BE2C (cell line): Measurements from ENCODE around the gene PDK2.

Source experiments
- DNase-seq: peaks from one replicate; pipeline ENCODE4 v3.0.0-alpha.2; 2020
- H3K27me3 ChIP-seq: fragments of 250-450 bp; sonication (Bioruptor Pico); 2 replicates; pipeline ENCODE4 v1.5.1; 2020; ENCODE audit warnings: mild to moderate bottlenecking
- H3K36me3 ChIP-seq: fragments of 250-450 bp; sonication (Bioruptor Pico); 2 replicates; pipeline ENCODE4 v1.5.1; 2020; ENCODE audit warnings: mild to moderate bottlenecking
- H3K4me1 ChIP-seq: fragments of 250-450 bp; sonication (Bioruptor Pico); 2 replicates; pipeline ENCODE4 v1.5.1; 2020
- H3K4me3 ChIP-seq: 2 replicates; pipeline ENCODE4 v1.5.1; 2011; ENCODE audit warnings: low read depth, low read length
- H3K9me3 ChIP-seq: fragments of 250-450 bp; sonication (Bioruptor Pico); 2 replicates; pipeline ENCODE4 v1.5.1; 2020
- TF ChIP-seq, protein P1 (sequence below): IDR thresholded peaks from 2 replicates; pipeline ENCODE4 v1.5.1; 2012; ENCODE audit warnings: mild to moderate bottlenecking, low read depth, low read length

PDK2 gene

DNA sequence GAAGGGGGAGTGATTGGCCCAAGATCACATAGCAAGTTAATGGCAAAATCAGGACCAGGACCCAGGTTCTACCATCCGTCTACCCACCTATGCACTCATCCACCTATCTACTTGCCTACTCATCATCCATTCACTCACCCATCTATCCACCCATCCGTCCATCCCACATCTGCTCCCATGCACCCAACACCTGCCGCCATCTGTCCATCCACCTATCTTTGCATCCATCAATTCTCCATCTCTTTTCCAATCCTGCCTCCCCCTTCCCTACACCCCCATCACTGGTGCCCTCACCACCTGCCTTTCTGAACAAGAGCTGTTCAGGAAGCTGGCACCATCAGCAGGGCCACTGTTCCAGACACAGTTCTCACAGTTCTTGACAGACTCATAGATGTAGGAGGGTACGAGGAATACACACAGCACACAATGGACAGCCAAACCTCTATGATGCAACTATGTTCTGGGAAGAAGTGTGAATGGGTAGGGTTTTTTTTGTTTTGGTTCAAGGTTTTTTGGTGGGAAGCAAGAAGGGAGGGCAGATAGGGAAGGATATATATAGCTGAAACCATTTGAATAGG lies 30.4 kb downstream of the PDK2 start:
- no peaks in the 10 kb centered on the region for H3K9me3 ChIP-seq
- H3K27me3 ChIP-seq, result peaks cover 7% of the 10 kb centered on the region
- H3K4me3 ChIP-seq, result no peak overlapping the region
- H3K36me3 ChIP-seq, result no peaks in the 10 kb centered on the region
- TF ChIP-seq, protein P1, sequence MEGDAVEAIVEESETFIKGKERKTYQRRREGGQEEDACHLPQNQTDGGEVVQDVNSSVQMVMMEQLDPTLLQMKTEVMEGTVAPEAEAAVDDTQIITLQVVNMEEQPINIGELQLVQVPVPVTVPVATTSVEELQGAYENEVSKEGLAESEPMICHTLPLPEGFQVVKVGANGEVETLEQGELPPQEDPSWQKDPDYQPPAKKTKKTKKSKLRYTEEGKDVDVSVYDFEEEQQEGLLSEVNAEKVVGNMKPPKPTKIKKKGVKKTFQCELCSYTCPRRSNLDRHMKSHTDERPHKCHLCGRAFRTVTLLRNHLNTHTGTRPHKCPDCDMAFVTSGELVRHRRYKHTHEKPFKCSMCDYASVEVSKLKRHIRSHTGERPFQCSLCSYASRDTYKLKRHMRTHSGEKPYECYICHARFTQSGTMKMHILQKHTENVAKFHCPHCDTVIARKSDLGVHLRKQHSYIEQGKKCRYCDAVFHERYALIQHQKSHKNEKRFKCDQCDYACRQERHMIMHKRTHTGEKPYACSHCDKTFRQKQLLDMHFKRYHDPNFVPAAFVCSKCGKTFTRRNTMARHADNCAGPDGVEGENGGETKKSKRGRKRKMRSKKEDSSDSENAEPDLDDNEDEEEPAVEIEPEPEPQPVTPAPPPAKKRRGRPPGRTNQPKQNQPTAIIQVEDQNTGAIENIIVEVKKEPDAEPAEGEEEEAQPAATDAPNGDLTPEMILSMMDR, result no peak
- no peak for DNase-seq
- H3K4me1 ChIP-seq, result peaks cover 10% of the 10 kb centered on the region; the same call in 1 of the 2 replicates

DNA sequence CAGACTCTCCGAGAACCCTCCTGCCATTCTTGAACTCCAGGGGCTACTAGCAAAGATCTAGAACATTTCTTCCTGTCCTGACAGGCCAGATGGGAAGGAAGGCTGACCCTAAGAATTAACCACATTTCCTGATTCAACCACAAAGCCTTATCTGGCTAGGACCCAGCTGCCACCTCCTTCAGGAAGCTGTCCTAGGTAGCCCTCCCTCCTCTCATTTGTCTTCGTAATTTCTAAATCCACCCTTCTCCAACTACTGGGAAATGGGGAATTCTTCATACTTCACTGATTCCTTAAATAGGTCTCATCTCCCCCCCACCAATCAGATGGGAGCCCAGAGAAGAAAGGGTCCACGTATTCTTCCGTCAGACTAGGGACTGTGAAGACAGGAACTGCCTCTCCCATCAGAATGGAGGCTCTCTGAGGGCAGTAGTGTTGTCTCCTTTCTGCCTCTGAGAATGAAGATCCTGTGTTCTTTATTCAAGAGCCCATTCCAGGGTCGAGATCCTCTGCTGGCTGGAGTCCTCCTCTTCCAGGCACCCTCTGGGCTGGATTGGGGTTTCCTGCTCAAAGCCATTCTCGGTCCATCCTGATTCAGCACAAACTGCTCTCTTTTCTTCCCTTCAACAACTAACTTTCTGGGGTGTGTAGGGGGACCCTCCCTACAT lies 32.7 kb downstream of the PDK2 start:
- H3K27me3 ChIP-seq, result peaks cover 7% of the 10 kb centered on the region
- H3K4me3 ChIP-seq, result no peak overlapping the region
- H3K9me3 ChIP-seq, result no peaks in the 10 kb centered on the region
- no peaks in the 10 kb centered on the region for H3K36me3 ChIP-seq
- TF ChIP-seq, protein P1, result no peak
- H3K4me1 ChIP-seq, result peaks cover 15% of the 10 kb centered on the region
- no peak for DNase-seq

DNA sequence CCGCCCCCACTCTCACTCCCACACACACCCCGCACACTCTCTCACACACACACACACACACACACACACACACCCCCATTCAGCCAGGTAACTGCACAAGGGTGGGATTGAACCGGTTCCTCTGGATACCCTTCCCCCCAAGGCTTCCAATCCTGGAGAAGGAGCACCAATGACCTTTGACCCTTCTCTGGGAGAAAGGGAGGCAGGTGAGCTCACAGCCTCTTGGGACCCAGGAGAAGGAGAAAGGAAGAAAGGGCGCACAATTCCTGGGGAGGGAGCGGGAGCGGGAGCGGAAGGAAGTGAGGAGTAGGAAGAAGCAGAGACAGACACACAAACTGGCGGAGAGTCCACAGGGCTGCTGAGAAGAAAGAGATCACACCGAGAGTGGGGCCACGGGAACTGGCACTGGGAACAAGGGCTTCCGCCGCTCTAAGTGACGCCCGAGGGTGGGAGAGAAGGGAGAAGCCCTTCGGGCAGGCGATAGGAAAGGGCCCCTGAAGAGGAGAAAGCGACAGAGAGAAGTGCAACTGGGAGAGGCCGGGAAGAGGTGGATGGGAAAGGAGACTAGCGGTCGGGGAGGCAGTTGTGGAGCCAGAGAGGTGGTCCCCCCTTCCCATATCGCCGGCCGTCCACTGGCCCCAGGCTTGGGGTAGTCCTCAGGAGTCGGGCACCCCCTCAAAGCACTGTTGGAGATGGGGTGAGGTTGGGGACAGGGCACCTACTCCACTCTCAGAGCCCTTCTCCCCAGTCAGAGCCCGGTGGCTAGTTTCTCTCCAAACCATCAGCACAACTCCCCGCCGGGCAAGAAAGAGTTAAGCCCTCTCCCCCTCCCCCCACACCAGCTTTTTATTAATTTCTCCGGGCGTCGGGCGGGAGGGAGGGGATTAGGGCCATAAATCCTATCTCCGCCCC lies 33.5 kb downstream of the PDK2 start:
- peaks cover 18% of the 10 kb centered on the region for H3K4me1 ChIP-seq
- H3K9me3 ChIP-seq, result no peaks in the 10 kb centered on the region
- no peaks in the 10 kb centered on the region for H3K36me3 ChIP-seq
- H3K4me3 ChIP-seq, result no peak overlapping the region
- DNase-seq, result no peak
- TF ChIP-seq, protein P1, result no peak
- H3K27me3 ChIP-seq, result peaks cover 7% of the 10 kb centered on the region

DNA sequence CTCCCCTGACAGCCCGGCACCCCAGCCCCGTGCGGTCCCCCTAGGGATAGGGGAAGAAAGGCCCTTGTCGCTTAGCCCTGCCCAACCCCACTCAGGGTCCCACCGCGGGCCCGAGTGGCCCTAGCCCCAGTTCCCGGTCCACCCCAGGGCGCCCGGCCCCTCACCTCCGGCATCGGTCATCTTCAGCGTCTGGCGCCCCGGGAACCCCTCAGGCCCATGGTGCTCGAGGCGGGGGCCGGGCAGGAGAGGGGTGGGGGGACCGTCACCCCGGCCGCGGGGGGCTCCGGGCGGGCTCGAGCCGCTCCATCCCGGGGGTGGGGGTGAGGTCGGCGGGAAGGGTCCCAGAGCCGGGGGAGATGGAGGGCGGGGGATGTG lies 34.2 kb downstream of the PDK2 start:
- H3K4me3 ChIP-seq, result peak overlapping the region; percentile 23
- H3K27me3 ChIP-seq, result peaks cover 7% of the 10 kb centered on the region
- TF ChIP-seq, protein P1, result no peak
- H3K4me1 ChIP-seq, result peaks cover 20% of the 10 kb centered on the region
- DNase-seq, result no peak
- no peaks in the 10 kb centered on the region for H3K9me3 ChIP-seq
- peaks cover 3% of the 10 kb centered on the region; the same call in 1 of the 2 replicates for H3K36me3 ChIP-seq

DNA sequence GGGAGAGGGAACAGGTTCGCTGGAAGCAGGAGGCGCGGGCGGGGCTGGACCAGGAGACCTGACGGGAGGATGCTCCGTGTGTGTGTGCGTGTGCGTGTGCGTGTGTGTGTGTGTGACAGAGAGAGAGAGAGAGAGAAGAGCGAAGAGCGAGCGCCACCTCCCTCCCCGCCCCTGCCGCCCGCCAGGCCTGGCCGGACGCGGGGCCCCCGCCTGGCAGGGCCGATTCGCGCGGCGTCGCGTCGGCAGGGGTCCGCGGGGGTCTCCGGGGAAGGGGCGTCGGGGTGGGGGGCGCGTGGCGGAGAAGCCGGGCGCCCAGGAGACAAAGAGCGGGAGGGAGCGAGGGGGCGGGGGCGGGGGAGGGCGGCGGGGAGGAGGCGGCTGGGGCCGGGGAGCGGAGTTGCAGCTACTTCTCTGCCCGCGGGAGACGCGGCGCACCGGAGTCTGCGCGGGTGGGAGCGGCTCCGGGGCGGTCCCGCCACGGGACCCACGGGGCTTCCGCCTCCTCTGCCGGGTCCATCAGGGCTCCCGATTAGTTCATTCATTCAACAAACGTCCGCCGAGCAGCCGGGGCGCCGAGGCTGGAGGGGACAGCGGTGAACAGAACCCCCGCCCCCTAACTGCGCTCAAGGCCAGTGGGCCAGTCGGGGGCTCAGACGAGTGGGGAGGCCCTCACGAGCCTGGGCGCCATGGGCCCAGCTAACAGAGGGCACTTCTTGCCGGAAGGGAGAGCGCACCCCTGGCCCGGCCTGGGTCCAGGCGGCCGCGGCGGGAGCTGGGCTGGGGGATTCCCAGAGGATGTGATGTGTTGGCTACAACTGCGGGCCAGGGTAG lies 34.8 kb downstream of the PDK2 start, which contains the start of gene SAMD14:
SAMD14 (minus strand) TSS at position 433 of the 831 bp plus-strand sequence. CDS start 5,201 bp downstream, outside the sequence.
- peaks cover 8% of the 10 kb centered on the region for H3K36me3 ChIP-seq
- H3K27me3 ChIP-seq, result peaks cover 7% of the 10 kb centered on the region
- H3K4me1 ChIP-seq, result peaks cover 22% of the 10 kb centered on the region
- H3K9me3 ChIP-seq, result no peaks in the 10 kb centered on the region
- TF ChIP-seq, protein P1, result no peak
- H3K4me3 ChIP-seq, result peak within 1 kb of the TSS; percentile 50
- DNase-seq, result peak; percentile 51
